WTC11 (cell line): ENCODE results near the gene FLRT1.

Source experiments
- ATF3 ChIP-seq: sonication (generic); formaldehyde crosslinking; conservative IDR thresholded peaks from 2 replicates; pipeline ENCODE4 v1.8.1; 2022; ENCODE audit warnings: mild to moderate bottlenecking, missing genetic modification reagents
- CTCF ChIP-seq: fragments of 200-600 bp; IDR thresholded peaks from 2 replicates; pipeline ENCODE4 v1.8.0; 2022; ENCODE audit warnings: antibody characterized with exemption
- FOXK1 ChIP-seq: sonication (generic); formaldehyde crosslinking; IDR thresholded peaks from 2 replicates; pipeline ENCODE4 v1.8.0; 2022; ENCODE audit warnings: mild to moderate bottlenecking, moderate library complexity, missing genetic modification reagents
- GABPB1 ChIP-seq: sonication (generic); formaldehyde crosslinking; IDR thresholded peaks from 2 replicates; pipeline ENCODE4 v1.8.1; 2023; ENCODE audit warnings: mild to moderate bottlenecking, missing genetic modification reagents
- MAX ChIP-seq: sonication (generic); formaldehyde crosslinking; IDR thresholded peaks from 2 replicates; pipeline ENCODE4 v1.8.0; 2022; ENCODE audit warnings: mild to moderate bottlenecking, missing genetic modification reagents
- MLX ChIP-seq: sonication (generic); formaldehyde crosslinking; IDR thresholded peaks from 2 replicates; pipeline ENCODE4 v1.8.1; 2023; ENCODE audit warnings: mild to moderate bottlenecking, missing genetic modification reagents, moderate library complexity
- SP1 ChIP-seq: sonication (generic); formaldehyde crosslinking; conservative IDR thresholded peaks from 2 replicates; pipeline ENCODE4 v1.8.1; 2022; ENCODE audit warnings: missing genetic modification reagents
- ZBTB21 ChIP-seq: sonication (generic); formaldehyde crosslinking; IDR thresholded peaks from 2 replicates; pipeline ENCODE4 v1.8.1; 2023; ENCODE audit warnings: mild to moderate bottlenecking, missing genetic modification reagents, borderline replicate concordance

- TF ChIP-seq MAX (CRISPR knock-in tag): no peak
- no peak for TF ChIP-seq CTCF
- no peak for TF ChIP-seq GABPB1 (CRISPR knock-in tag)
- TF ChIP-seq FOXK1: no peak
- TF ChIP-seq ZBTB21 (CRISPR knock-in tag): no peak
- no peak for TF ChIP-seq ATF3 (CRISPR knock-in tag)
- no peak for TF ChIP-seq SP1
- no peak for TF ChIP-seq MLX
Measured at GRCh38 chr11:64049509-64049908, 13.8 kb downstream of the FLRT1 start.
